ENCODE data around the gene CDKAL1.

Gene CDKAL1

GRCh38 chr6:20554326-20554725 is 20.1 kb downstream of the CDKAL1 start:
- no peak for TF ChIP-seq CTCF (conservative IDR thresholded peaks at IDR 0.05; ENCODE audit: low read depth, low read length)
- no peak overlapping the region for H3K4me3 ChIP-seq (ENCODE audit: low read length)
- DNase-seq (ENCODE audit: low read depth), result no peak

- no peak for TF ChIP-seq CTCF (conservative IDR thresholded peaks at IDR 0.05; ENCODE audit: low read depth, low read length)
- no peak for DNase-seq (ENCODE audit: low read depth)
- H3K4me3 ChIP-seq (ENCODE audit: low read length), result no peak overlapping the region
These were observed 20.6 kb downstream of the CDKAL1 start for GRCh38 chr6:20554817-20555216.

GRCh38 chr6:20559924-20560551 is 25.8 kb downstream of the CDKAL1 start:
- no peak overlapping the region for H3K4me3 ChIP-seq (ENCODE audit: low read length)
- no peak for DNase-seq (ENCODE audit: low read depth)
- TF ChIP-seq CTCF (conservative IDR thresholded peaks at IDR 0.05; ENCODE audit: low read depth, low read length), result no peak

GRCh38 chr6:20563377-20563776 is 29.1 kb downstream of the CDKAL1 start:
- no peak for TF ChIP-seq CTCF (conservative IDR thresholded peaks at IDR 0.05; ENCODE audit: low read depth, low read length)
- no peak overlapping the region for H3K4me3 ChIP-seq (ENCODE audit: low read length)

GRCh38 chr6:20564269-20564668 is 30.0 kb downstream of the CDKAL1 start:
- peak; percentile 28 for TF ChIP-seq CTCF (conservative IDR thresholded peaks at IDR 0.05; ENCODE audit: low read depth, low read length)
- no peak overlapping the region for H3K4me3 ChIP-seq (ENCODE audit: low read length)
- DNase-seq (ENCODE audit: low read depth), result no peak

More at GRCh38 chr6:20563377-20563776, 29.1 kb downstream of the CDKAL1 start:
- no peak for DNase-seq (ENCODE audit: low read depth)

- no peak for TF ChIP-seq CTCF (conservative IDR thresholded peaks at IDR 0.05; ENCODE audit: low read depth, low read length)
- no peak overlapping the region for H3K4me3 ChIP-seq (ENCODE audit: low read length)
- no peak for DNase-seq (ENCODE audit: low read depth)
These were observed 30.5 kb downstream of the CDKAL1 start for GRCh38 chr6:20564777-20565176.

GRCh38 chr6:20565342-20565741 is 31.1 kb downstream of the CDKAL1 start:
- no peak for TF ChIP-seq CTCF (conservative IDR thresholded peaks at IDR 0.05; ENCODE audit: low read depth, low read length)
- no peak overlapping the region for H3K4me3 ChIP-seq (ENCODE audit: low read length)

More at GRCh38 chr6:20565342-20565741, 31.1 kb downstream of the CDKAL1 start:
- no peak for DNase-seq (ENCODE audit: low read depth)
